A673 (cell line): Measurements from ENCODE around the gene IFNL1. TPM values are rescaled to one million over a fixed set of nuclear protein-coding genes. Genes with fewer than 3 reads are reported as not detected.

Experiments used
- BruUV-seq: library from RNA; stranded (reverse); fragments of 400-500 nt; replicated peaks from 2 replicates; lab custom pipeline; 2021; lab: Mats Ljungman, UMichigan
- CTCF ChIA-PET: fragments of 300-600 bp; sonication (Branson Sonifier 250); formaldehyde crosslinking; loops from one replicate; lab custom pipeline; 2022; ENCODE audit warnings: antibody characterized with exemption; lab: Charles Lee
- POLR2A ChIA-PET: fragments of 300-600 bp; sonication (Branson Sonifier 250); formaldehyde crosslinking; loops from one replicate; lab custom pipeline; 2022; ENCODE audit warnings: antibody characterized with exemption; ENCODE audit not compliant: low non-redundant PET; lab: Charles Lee
- DNase-seq: peaks from one replicate; pipeline ENCODE4 v3.0.0-alpha.2; 2015; ENCODE audit warnings: low spot score
- H3K27ac ChIP-seq: fragments of 200-600 bp; sonication (generic); 2 replicates; pipeline ENCODE4 v1.5.1; 2016; ENCODE audit warnings: mixed run types, low read depth, mild to moderate bottlenecking, mixed read lengths, antibody characterized with exemption, low read length; ENCODE audit not compliant: poor library complexity, severe bottlenecking
- H3K27me3 ChIP-seq: fragments of 200-600 bp; sonication (generic); replicated peaks from 2 replicates; pipeline ENCODE4 v1.6.1; 2017; ENCODE audit warnings: mixed run types, low read depth, mild to moderate bottlenecking, mixed read lengths, antibody characterized with exemption, low read length; ENCODE audit not compliant: insufficient read depth, poor library complexity
- H3K36me3 ChIP-seq: fragments of 200-600 bp; sonication (generic); 2 replicates; pipeline ENCODE4 v1.6.1; 2016; ENCODE audit warnings: mixed run types, mild to moderate bottlenecking, mixed read lengths, antibody characterized with exemption, low read length; ENCODE audit not compliant: insufficient read depth, poor library complexity, severe bottlenecking
- H3K4me1 ChIP-seq: fragments of 200-600 bp; sonication (generic); 2 replicates; pipeline ENCODE4 v1.6.1; 2017; ENCODE audit warnings: mixed run types, mild to moderate bottlenecking, mixed read lengths, antibody characterized with exemption, low read length; ENCODE audit not compliant: insufficient read depth, poor library complexity, severe bottlenecking
- H3K4me3 ChIP-seq: fragments of 200-600 bp; sonication (generic); 2 replicates; pipeline ENCODE4 v1.5.1; 2016; ENCODE audit warnings: low read depth, mixed run types, mild to moderate bottlenecking, mixed read lengths, low read length; ENCODE audit not compliant: poor library complexity, severe bottlenecking
- H3K9me3 ChIP-seq: fragments of 200-600 bp; sonication (generic); 2 replicates; pipeline ENCODE4 v1.6.1; 2016; ENCODE audit warnings: mixed run types, low read depth, mild to moderate bottlenecking, mixed read lengths, antibody characterized with exemption, low read length; ENCODE audit not compliant: poor library complexity, severe bottlenecking
- EZH2 ChIP-seq: fragments of 200-600 bp; sonication (generic); IDR thresholded peaks from 2 replicates; pipeline ENCODE4 v1.6.1; 2017; ENCODE audit warnings: borderline replicate concordance, low read depth, mild to moderate bottlenecking, mixed read lengths, antibody characterized with exemption, low read length; ENCODE audit not compliant: poor library complexity, severe bottlenecking
- intact Hi-C: fragments of 100-400 bp; cut with micrococcal nuclease; formaldehyde crosslinking; loops from one replicate; pipeline ENCODE4 v1.10.0; 2022; ENCODE audit not compliant: unreplicated experiment
- total RNA-seq: library from RNA; stranded (reverse); gene quantifications from 2 replicates; pipeline ENCODE4 v1.2.3, GENCODE V29; 2021
- TF ChIP-seq, protein P1 (sequence below): fragments of 300-800, 200-600 bp; sonication (generic); conservative IDR thresholded peaks from 2 replicates; pipeline ENCODE4 v1.5.1; 2017; ENCODE audit warnings: low read depth, mild to moderate bottlenecking, antibody characterized with exemption, low read length, moderate library complexity, mixed read lengths

IFNL1 gene
- total RNA-seq, 1 experiment from 2014 or later: not detected

DNA sequence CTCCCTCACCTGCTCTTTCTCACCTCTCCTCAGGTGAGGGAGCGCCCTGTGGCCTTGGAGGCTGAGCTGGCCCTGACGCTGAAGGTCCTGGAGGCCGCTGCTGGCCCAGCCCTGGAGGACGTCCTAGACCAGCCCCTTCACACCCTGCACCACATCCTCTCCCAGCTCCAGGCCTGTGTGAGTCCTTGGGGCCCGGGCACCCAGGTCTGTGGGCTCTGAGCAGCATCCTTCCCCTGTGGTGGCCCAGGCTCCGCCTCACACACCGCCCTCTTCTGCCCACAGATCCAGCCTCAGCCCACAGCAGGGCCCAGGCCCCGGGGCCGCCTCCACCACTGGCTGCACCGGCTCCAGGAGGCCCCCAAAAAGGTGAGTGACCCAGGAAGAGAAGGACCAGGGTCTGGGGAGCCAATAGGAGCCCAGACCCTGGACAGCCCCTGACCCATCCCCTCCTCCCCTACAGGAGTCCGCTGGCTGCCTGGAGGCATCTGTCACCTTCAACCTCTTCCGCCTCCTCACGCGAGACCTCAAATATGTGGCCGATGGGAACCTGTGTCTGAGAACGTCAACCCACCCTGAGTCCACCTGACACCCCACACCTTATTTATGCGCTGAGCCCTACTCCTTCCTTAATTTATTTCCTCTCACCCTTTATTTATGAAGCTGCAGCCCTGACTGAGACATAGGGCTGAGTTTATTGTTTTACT is 1.9 kb downstream of the IFNL1 start:
- ChIA-PET CTCF (no interaction called here), POLR2A (no interaction called here)

DNA sequence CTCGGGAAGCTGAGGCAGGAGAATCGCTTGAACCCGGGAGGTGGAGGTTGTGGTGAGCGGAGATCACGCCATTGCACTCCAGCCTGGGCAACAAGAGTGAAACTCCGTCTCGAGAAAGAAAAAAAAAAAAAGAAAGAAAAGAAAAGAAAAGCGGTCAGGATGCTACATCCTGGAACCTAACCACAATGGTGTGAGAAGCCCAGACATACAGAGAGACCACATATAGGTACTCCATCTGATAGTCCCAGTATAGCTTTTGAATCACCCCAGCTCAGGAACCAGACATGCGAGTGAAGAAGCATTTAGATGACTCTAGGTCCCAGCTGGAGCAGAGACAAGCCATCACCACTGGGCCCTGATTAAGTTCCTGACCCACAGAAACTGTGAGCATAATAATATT is 3.2 kb downstream of the IFNL1 start:
- ChIA-PET POLR2A (no interaction called here), CTCF (no interaction called here)
- H3K27me3 ChIP-seq: no peaks in the 10 kb centered on the region
- no peak for DNase-seq
- TF ChIP-seq EZH2: no peak
- TF ChIP-seq, protein P1, sequence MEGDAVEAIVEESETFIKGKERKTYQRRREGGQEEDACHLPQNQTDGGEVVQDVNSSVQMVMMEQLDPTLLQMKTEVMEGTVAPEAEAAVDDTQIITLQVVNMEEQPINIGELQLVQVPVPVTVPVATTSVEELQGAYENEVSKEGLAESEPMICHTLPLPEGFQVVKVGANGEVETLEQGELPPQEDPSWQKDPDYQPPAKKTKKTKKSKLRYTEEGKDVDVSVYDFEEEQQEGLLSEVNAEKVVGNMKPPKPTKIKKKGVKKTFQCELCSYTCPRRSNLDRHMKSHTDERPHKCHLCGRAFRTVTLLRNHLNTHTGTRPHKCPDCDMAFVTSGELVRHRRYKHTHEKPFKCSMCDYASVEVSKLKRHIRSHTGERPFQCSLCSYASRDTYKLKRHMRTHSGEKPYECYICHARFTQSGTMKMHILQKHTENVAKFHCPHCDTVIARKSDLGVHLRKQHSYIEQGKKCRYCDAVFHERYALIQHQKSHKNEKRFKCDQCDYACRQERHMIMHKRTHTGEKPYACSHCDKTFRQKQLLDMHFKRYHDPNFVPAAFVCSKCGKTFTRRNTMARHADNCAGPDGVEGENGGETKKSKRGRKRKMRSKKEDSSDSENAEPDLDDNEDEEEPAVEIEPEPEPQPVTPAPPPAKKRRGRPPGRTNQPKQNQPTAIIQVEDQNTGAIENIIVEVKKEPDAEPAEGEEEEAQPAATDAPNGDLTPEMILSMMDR: no peak
- H3K9me3 ChIP-seq: no peaks in the 10 kb centered on the region
- H3K4me1 ChIP-seq: no peaks in the 10 kb centered on the region
- H3K4me3 ChIP-seq: no peak overlapping the region
- H3K27ac ChIP-seq: no peak overlapping the region
- no peaks in the 10 kb centered on the region for H3K36me3 ChIP-seq
- intact Hi-C loops: no loop called here
- no TSS peak for BruUV-seq

More for the DNA sequence above, 1.9 kb downstream of the IFNL1 start:
- no peaks in the 10 kb centered on the region for H3K9me3 ChIP-seq
- H3K4me1 ChIP-seq: no peaks in the 10 kb centered on the region
- intact Hi-C loops: no loop called here
- no TSS peak for BruUV-seq
- no peaks in the 10 kb centered on the region for H3K27me3 ChIP-seq
- H3K4me3 ChIP-seq: no peak overlapping the region
- H3K36me3 ChIP-seq: no peaks in the 10 kb centered on the region
- no peak for TF ChIP-seq EZH2
- TF ChIP-seq, protein P1: no peak
- no peak overlapping the region for H3K27ac ChIP-seq
- DNase-seq: no peak

DNA sequence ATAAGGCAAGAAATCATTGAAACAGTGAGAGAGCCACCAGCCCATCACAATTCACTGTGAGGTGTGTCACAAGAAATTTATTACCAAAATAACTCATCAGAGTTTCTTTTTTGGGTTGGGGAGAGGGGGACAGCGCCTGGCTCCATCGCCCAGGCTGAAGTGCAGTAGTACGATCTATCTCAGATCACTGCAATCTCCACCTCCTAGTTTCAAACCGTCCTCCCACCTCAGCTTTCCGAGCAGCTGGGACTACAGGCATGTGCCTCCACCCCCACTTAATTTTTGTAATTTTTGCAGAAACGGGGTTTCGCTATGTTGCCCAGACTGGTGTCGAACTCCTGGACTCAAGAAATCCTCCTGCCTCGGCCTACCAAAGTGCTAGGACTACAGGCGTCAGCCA is 3.6 kb downstream of the IFNL1 start:
- Histone ChIP-seq H3K4me3 (no peak overlapping the region), H3K27ac (no peak overlapping the region), H3K36me3 (no peaks in the 10 kb centered on the region), H3K27me3 (no peaks in the 10 kb centered on the region), H3K9me3 (no peaks in the 10 kb centered on the region), H3K4me1 (no peaks in the 10 kb centered on the region)
- no peak for TF ChIP-seq EZH2
- TF ChIP-seq, protein P1: no peak
- ChIA-PET CTCF (no interaction called here), POLR2A (no interaction called here)
- no TSS peak for BruUV-seq
- no peak for DNase-seq
- intact Hi-C loops: no loop called here
